Activated CD4-positive, alpha-beta T cell treated with anti-CD3 and anti-CD28 coated beads for 48 hours (primary cell): ENCODE measurements around the gene CAD.
"Not testable (repeated sequence)": the region's sequence is repeated elsewhere in the genome, so short reads cannot be mapped to it uniquely, and the experiment has no call there.

ENCODE experiments used
- DNase-seq: peaks from one replicate; pipeline ENCODE4 v3.0.0-alpha.2; 2020

The CAD gene

DNA sequence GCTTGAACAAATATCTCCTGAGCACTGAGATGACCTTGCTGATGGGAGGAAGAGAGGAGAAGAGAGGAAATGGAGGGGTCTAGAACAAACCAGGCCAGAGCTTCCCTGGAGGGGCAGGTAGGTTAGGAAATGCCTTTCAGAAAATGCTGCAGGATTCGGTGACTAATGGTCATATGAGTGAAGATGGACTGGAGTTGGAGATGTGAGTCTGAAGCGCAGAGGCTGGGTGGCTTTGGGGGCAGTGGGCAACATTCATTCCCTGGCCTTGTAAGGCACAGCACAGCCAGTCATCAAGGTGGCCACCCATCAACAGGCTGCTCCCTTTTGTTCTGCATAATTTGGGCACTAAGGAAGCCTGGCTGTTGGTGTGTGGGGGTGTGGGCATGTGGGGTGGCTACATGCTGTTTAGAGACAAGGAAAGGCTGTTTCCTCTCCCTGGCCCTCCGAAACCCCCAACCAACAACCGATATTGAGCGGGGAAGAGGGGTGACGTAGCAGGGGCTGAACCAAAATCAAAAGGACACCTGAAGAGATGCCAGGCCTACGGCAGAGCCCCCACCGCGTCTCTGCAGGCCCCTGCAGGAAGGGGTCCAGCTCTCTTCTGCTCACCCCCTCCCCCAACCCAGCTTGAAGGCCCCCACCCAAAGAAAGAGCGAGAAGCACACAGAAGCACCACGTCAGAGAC, 44.2 kb downstream of the CAD start:
- DNase-seq = no peak

DNA sequence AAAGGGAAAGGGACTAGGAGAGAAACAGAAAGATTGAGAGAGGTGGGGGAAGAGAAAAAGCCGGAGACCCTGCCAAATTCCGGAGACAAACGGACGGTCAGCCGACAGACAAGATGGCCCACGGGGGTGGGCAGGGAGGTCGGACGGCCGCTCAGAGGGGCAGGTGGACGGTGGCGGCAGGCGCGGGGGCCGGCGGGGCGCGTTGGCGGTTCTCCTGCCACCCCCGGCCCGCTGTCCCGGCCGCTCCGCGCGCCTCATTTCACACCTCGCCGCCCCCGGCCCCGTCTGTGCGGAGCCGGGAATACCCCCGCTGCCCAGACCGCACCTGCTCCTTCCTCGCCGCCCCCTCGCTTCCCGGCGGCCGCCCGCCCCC, 44.7 kb downstream of the CAD start:
- no peak for DNase-seq

DNA sequence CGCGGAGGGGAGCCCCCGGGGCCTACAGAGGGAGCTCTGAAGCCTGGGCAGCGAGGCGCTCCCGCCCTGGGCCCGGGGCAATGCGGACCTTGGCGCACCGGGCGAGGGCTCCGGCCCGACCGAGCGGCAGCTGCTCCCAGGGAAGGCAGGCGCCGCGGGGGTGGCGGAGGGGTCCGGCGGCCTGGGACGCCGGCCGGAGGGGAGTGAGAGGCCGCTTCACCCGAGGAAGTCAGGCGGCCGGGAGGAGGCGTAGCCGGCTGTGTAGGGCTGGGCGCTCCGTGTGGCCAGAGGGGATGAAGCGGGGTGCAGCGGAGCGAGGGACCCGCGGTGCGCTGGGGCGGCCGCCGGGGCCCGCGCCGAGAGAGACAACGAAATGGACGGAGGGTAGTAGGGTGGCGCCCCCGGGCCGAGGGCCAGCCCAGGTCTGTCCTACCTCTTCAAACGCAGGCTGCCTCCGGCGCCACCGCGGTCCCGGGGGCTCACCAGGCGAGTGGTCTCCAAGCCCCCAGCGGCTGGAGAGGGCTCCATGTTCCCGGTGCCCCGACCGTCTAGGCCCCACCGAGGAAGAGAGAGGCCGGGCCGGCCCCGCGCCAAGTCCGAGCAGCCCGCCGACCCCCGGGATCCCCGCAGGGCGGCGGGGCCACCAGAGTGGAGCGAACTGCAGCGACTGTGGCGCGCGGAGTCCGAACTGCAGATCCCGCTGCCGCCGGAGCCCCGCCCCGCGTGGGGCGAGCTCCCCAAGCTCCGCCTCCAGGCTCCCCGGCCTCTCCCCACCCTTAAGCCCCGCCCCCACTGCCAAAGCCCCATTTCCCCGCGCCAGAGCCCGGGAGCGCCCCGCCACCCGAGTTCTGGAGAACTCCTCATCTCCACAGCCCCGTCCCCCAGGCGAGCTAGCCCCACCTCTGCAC, 45.5 kb downstream of the CAD start, which contains the start of gene SLC30A3:
TSS of gene SLC30A3 (minus strand) at position 669 of the 908 bp plus-strand sequence. CDS start at position 528, 141 bp downstream.
- peak; percentile 82 for DNase-seq

DNA sequence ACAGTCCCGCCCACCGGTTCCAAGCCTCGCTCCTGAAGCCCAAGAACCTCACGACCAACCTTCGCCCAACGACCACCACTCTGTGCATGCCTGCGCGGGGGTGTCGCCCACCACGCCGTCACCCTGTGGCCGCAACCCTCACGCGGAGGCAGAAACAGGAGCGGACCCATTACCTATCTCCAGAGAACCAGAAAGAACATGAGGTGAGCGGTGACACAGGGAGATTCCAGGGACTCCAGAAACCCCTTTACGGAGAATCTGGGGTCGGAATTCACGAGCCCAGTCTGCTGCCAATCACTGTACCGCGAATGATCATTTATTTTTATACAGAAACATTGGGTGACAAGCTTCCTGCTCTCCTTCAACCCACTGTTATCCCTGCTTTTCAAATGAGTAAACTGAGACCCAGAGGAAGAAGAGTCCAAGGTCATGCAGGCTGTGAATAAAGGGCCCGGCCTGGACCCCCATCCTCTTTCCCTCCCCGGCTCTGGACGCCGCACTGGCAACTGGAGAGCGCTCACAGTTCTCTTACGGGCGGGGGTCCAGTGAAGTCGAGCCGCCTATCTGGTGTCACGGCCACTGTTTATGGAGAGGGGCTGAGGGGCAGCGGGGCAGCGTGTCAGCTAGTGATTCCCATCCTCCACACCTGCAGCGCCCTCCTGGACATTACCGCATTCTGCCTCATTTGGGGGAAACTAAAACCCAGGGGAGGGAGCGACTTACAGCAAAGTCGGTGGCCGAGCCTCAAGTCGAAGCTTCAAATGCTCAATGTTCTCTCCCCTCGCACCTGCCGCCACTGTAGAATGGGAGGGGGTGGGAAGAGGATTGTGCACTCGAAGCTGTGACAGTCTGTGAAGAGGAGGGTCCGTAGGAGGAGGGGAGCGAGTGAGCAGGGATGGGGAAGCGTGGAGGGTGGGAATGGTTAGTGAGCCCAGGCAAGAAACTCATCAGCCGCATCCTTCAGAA, 46.4 kb downstream of the CAD start:
- no peak for DNase-seq

DNA sequence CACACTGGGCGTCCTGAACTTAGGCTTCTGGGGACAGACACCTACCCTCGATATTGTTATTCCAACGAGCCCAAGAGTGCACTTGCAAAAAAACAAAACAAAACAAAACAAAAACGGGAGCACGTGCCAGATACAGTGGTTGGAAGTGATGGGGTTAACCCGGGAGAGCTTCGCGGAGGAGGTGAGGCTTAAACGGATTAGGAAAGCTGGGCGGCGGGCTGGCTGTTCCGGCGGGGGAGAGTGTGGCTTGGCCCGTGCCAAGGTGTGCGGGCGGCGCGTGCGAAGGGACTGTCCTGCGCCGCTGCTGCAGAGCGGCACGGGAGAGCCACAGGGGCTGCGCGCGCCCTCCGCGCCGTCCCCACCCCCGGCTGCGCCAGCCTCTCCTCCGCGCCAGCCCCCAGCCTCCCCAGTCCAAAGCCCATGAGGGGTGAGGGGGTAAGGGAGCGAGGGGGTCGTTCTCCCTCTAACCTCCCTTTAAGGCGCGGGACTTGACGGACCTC, 47.1 kb downstream of the CAD start:
- DNase-seq = peak; percentile 26

DNA sequence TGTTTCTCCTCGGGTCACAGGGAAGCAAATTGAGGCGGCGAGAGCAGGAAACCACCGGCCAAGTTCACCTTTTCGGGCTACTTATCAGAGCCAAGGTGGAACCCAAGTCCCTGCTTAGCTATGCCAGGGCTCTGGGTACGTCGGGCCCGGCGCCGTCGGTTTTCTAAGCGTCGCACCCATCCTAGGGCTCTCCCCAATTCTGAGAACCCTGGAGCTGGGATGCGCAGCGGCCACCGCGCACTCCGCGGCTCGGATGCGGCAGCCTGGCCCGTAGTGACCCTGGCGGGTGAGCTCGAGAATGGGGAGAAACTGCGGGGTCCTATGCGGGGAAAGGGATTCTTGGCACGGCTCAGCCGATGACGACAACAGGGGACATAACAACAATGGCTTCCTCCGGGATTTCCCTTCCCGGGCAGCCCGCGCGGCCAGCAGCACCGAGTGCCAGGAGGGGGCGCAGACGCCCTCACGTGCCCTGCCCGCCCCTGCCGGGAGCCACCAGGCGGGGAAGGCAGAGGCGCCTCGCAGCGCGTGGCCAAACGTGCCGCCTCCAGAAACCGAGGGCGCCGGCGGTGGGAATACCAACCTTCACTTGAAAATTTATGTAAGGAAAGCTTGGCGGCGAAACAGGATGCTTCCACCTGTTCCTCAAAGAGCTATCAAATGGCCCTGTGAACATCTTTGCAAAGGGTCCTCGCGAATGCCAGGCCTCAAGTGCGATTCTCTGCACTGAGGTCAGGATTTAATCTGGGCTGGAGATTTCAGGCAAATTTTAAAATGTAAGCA, 47.8 kb downstream of the CAD start:
- DNase-seq = peak; percentile 73

DNA sequence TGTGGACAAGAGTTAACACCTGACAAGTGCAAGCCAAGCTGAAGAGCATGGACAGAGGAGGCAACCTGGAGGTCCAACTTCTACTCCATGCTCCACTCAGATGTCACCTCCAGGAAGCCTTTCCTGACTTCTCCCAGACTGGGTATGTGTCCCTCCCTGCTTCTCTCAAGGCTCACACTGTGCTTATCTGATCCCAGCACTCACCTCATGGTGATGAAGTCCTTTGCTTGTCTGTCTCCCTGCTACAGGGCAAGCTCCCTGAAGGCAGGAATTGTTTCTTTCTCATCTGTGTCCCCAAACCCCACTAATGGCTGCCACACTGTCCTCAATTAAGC, 48.3 kb downstream of the CAD start:
- DNase-seq = no peak

DNA sequence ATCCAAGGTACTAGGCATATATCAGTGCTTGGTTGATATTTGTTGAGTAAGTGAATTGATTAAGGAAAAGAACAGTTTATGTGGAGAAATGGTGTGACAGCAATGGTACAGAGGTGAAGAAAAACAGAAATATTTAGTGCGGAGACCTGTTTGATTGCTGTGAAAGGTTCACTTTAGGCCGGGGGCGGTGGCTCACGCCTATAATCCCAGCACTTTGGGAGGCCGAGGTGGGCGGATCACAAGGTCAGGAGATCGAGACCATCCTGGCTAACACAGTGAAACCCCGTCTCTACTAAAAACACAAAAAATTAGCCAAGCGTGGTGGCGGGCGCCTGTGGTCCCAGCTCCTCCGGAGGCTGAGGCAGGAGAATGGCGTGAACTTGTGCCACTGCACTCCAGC, 51.1 kb downstream of the CAD start:
- DNase-seq = not testable (repeated sequence)

DNA sequence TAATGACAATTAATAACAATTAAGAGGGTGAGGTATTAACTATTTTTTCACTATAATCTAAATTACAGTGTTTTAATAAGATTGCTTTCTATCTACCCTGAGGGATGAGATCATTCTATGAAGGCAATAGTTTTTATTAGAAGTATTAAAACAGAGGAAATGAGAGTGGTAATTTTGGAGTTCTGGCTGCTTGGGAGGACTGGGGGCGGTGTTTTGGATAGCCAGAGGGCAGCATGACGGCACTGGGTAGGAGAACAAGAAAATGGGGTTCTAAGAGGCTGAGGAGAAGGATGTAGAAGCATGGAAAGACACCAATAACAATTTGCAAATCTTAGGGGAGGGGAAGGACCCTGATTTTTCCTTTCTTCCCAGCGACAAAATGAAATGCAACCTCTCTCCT, 53.0 kb downstream of the CAD start:
- no peak for DNase-seq

DNA sequence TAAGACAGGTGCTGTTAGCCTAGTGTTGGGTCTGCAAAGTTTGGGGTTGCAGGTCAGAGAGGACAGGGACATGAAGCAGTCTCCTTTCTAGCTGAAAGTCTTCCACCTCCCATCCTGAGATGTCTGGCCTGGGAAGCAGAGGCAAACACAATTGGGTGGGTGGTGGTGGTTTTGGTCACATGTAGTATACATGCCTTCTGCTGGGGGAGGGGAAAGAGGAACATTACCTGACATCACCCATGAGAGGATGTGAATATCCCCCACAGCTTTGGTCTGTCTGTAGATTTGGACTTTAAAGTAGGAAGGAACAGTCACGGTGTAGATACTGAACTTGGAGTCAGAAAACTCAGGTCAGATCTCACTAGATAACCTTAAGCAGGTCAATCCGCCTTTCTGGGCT, 53.5 kb downstream of the CAD start:
- DNase-seq = no peak

DNA sequence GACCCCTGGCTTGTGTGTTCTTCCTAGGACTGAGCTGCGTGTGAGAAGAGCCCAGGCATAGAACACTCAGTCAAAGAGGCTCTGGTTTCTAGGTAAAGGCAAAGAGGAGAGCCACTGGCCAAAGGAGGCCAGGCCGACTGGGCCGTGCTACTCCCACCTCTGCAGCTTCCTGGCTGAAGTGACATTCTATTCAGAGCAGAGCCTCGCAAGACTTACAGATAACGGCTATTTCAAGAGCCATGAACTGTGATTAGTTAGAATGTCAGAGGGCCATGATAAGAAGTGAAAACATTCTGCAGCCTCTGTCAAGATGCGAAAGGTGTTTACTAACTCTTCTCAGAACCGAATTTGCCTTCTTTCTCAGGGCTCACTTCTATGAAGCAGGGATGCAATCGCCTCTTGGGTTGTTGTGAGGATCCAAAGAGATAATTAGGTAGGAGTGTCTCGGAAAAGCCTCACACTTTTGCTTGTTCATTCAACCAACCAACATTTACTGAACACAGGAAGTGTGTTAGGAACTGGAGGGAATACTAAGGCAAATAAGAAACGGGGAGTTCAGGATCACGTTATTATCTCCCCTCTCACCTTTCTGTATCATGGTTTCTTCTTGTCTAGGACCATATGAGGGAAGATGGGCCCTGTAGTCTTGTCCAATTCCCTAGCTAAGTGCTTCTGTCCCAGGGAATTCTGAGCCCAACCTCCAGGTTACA, 54.6 kb downstream of the CAD start:
- DNase-seq = no peak

DNA sequence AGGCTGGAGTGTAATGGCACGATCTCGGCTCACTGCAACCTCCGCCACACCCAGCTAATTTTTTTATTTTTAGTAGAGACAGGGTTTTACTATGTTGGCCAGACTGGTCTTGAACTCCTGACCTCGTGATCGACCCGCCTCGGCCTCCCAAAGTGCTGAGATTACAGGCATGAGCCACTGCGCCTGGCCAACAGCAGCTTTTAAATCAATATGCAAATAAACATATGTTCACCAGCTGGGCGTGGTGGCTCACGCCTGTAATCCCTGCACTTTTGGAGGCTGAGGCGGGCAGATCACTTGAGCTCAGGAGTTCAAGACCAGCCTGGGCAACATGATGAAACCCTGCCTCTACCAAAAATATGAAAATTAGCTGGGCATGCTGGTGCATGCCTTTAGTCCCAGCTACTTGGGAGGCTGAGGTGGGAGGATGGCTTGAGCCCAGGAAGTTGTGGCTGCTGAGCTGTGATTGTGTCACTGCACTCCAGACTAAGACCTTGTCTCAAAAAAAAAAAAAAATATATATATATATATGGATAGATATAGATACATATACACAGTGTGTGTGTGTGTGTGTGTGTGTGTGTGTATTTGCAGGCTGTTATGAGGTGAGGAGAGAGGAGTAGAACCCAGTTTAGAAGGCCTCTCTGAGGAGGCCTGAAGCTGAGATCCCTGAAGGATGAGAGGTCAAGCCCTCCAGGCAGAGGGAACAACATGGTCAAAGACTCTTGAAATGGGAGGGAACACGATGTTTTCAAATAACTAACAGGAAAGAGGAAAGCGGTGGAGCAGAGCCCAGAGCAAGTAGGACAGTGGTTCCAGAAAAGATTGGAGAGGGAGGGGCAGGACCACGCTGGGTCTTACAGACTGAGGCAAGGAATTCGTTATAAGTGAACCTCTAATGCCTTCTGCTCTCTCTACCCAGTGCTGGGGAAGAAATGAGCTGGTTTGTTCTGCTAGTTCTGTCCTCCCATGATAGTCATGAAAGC, 55.7 kb downstream of the CAD start:
- not testable (repeated sequence) for DNase-seq

DNA sequence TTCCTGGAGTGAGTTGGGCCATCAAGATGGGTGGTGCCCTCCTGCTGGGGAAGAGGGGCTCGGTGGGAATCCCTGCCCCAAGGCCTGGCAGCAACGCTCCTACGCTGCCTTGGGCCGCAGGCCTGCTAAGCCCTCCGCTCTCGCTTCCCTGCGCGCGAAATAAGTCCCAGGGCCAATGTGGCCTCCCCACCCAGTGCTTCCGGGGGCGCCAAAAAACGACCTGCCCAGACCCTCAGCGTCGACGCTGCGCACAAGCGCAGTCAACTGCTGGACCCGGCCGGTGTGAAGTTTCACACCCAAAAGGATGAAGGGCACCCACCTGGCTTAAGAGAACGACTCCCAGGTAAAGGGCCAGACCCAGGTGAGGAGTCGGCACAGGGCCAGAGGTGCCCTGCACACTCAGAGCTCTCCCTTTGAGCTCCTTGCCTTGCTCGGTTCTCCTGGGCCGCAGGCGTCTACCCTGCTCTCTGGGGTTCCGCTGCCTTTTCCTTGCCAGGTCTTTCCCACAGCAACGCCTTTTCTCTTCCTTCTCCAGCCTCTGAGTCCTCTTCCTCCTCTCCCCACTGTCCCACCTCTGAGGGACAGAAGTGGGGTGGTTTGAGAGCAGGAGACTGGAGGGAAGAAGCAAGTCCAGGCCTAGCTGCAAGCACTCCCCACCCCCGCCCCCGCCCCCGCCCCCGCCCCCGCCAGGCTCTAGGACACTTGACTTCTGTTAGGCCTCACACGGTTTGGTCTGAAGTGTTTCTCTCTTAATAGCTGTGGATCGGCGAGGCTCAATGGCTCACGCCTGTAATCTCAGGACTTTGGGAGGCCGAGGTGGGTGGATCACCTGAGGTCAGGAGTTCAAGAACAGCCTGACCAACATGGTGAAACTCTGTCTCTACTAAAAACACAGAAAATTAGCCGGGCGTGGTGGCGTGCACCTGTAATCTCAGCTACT, 58.3 kb downstream of the CAD start, which contains the start of gene DNAJC5G:
TSS of gene DNAJC5G (plus strand) at position 223 of the 940 bp plus-strand sequence. CDS start 1,296 bp downstream, outside the sequence.
- DNase-seq = no peak

DNA sequence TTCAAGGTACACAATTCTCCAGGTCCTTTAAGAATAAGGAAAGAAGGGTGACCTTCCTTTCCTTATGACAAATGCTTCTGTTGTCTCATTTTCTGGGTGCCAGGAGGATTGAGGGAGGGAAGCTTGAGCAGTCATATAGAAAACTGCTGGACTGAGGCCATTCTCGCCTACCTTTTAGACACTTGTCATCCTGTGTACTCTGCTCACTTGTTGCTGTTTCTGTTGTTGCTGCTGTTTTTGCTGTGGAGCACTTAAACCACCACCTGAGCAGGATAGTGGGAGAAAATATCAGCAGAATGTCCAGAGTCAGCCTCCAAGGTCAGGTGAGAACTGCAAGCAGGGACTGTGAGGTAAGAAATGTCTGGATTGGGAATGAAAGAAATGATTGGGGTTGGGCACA, 60.8 kb downstream of the CAD start:
- DNase-seq = no peak

DNA sequence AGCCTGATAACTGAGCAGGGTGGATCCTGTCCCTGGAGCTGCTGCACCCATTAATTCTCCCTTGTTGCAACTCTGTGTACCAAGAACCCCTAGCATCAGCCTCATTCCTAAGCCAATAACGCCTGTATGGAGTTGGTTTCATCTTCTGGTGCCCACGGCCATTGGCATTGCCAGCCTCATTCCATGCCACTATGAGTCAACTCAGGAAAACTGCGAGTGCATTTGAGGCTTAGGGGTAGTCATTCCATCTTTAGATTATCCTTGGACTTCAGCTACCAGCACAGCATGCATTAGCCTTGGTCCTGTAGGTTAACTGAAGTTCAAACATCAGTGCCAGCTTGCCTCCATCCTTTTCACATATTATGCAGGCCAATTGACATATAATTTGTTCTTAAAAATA, 63.7 kb downstream of the CAD start:
- no peak for DNase-seq

DNA sequence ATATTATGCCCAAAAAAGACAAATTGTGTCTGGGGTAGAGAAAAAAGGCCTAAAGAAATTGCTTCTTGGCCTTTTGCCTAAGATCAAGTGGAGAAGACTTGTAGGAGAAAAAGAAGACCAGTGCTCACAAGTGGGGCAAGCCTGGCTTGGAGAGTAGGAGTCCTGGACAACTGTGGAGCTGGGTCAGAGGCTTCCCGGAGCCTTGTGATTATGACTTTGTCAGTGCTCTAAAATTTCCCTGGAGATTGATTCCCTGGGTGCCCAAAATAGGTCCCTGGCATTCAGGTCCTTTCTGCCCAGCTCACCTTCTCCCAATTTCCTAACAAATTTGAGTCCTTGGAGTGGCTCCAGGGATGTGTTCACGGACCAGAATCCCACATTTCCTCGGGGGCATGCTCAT, 64.3 kb downstream of the CAD start:
- no peak for DNase-seq

DNA sequence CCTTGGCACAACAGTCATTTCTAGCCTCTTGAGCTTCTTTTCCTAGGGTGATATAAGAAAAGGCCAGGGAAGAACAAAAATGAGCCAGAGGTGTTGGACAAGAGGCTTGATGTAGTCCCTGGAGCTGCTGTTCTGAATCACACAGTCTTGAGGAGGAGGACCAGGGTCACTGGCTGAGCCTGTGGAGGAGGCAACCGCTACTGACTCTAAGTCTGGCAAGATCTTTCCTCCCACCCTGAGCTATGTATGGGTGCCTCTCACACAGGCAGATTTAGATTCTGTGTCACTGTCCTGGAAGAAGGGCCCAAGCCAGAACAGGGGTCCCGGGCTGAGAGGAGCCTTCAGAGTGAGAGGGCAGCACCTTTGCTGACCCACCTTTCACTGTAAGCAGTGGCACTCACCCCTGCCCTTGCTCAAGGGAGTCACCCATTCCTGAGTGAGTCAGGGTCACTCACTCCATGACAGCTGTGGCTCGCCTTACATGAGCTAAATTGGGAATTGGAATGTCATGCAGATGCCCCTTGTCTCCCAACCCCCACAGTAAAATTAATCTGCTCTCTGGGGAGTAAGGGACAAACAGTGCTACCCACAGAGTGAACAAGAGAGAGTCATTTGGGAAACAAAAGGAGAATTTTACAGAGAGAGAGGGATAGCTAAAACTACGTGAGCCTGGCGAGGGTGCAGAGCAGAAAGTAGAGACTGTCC, 64.8 kb downstream of the CAD start, which contains the start of gene TRIM54:
TSS of gene TRIM54 (plus strand) at position 575 of the 705 bp plus-strand sequence. CDS start 303 bp downstream, outside the sequence.
- DNase-seq = no peak

DNA sequence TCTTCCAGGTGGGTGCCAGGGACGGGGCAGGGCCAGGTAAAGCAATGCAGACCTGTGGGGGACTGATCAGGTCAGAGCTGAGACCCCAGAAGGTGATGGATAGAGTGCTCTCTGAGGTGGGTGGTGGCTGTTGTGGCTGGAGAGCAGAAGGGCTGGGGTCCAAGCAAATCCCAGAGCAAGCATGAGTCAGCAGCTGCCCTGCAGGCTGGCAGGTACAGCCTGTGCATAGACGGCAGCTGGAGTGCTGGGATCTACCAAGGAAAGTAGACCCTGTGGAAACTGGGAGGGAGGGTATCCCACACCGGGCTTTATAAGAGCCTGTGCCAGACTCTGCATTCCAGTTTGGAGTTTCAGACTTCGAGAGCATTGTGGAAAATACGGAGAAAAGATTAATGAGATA, 65.7 kb downstream of the CAD start:
- no peak for DNase-seq
